ENCODE data around the gene CDCA7. TPM values are rescaled to one million over a fixed set of nuclear protein-coding genes. Genes with fewer than 3 reads are reported as not detected.

CDCA7 gene
- total and polyA plus RNA-seq, 2 of the 13 experiments (the other 11 are each of a cell fraction or from before 2014, with no cell fraction given) = 46.2 to 57.8 TPM

DNA sequence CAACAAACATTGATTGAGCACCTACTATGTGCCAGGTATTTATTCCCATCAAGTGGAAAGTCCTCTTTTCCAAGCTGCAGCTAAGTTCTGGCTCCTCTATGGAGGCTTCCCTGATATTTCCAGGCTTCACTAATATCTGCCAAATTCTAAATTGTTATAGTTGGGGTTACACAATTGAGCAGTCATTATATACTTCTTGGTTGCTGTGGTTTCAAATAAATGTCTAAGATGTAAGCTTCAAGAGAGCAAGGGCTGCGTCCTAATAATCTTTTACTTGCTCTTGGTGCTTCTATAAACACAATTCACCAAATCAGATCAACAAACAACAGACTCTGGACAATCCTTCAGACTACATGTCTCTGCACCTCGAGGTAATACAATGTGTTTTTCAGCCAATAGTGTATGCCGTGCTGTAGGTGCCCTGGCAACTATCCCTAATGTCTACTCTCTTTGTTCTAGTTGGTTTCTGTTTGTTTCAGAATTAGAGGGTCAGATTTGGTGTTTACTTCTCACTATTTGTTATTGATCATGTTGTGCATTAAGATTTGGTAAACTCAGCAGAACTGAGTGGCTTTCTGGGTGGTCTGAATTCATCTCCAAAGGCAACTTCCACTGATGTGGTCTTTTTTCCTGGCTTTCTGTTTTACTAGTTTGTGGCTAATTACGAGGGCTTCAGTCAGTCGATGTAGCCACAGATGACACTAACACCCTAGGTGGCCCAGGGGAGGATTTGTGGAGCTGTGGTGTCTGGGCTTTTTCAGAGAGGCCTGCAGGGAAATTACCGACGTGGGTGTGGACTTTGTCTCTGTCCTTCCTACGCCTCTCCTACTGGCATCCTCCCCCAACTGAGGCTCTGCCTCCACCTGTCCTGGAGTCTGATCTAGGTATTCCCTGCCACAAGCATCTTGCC, 50.4 kb downstream of the CDCA7 start:
- H3K4me2 ChIP-seq (ENCODE audit: low read depth, low read length) = no peak overlapping the region
- CTCF ChIA-PET (ENCODE audit: low intra/inter-chr PET ratio, low total read pairs) = no interaction called here
- no peak overlapping the region for H3K27ac ChIP-seq (ENCODE audit: extremely low read length, insufficient read depth, low read length)
- no peak overlapping the region for H3K9ac ChIP-seq (ENCODE audit: insufficient read depth, low read depth, low read length)
- no peaks in the 10 kb centered on the region for H3K9me3 ChIP-seq (ENCODE audit: low read length)
- H3K4me3 ChIP-seq (replicated peaks in 1 of 3; ENCODE audit: insufficient read depth in 1 of 3, low read depth in 2 of 3, low read length in 3 of 3) = no peak overlapping the region
- peaks cover 2 to 35% of the 10 kb centered on the region in 2 experiments; a peak in 3 of 5 replicates for H3K27me3 ChIP-seq (ENCODE audit: control insufficient read depth in 1 of 2, insufficient read depth in 2 of 2, low read length in 2 of 2)
- no peaks in the 10 kb centered on the region for H3K79me2 ChIP-seq (ENCODE audit: insufficient read depth, low read length)
- POLR2A ChIA-PET = no interaction called here
- H2AFZ ChIP-seq (ENCODE audit: low read length) = no peak overlapping the region
- no peak for FAIRE-seq
- DNase-seq (ENCODE audit: low spot score) = no peak
- intact Hi-C loops (cut with micrococcal nuclease; ENCODE audit: unreplicated experiment) = loop anchor here (5.0 to 10.0 kb wide), 2 partner anchors 260 to 597 kb away; no protein-coding TSS in a partner anchor
- peaks cover 14% of the 10 kb centered on the region for H3K4me1 ChIP-seq (ENCODE audit: insufficient read depth, low read length)
- no peaks in the 10 kb centered on the region for H3K36me3 ChIP-seq (replicated peaks in 1 of 2; ENCODE audit: control insufficient read depth in 1 of 2, insufficient read depth in 2 of 2, low read length in 2 of 2)
- no peaks in the 10 kb centered on the region for H4K20me1 ChIP-seq (ENCODE audit: insufficient read depth, low read length)
- WGBS (ENCODE audit: low lambda C conversion rate) = 5% methylated on average over 8 of the region's 8 CpGs
- BruUV-seq (replicated peaks) = no TSS peak
- in situ Hi-C loops (cut with HindIII; ENCODE audit: extremely low pct_ligation_motif_present, low pct_unique_long_range_greater_than_20kb) = loop anchor here (5.0 to 25.0 kb wide), 4 partner anchors 42 to 937 kb away; no protein-coding TSS in a partner anchor
- ATAC-seq = no peak
- no peak for TF ChIP-seq ZNF33A (CRISPR knock-in tag; IDR thresholded peaks at IDR 0.05; ENCODE audit: borderline replicate concordance)
- TF ChIP-seq, protein P1, sequence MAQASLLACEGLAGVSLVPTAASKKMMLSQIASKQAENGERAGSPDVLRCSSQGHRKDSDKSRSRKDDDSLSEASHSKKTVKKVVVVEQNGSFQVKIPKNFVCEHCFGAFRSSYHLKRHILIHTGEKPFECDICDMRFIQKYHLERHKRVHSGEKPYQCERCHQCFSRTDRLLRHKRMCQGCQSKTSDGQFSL (CRISPR knock-in tag; IDR thresholded peaks at IDR 0.05) = no peak
- TF ChIP-seq, protein P2, sequence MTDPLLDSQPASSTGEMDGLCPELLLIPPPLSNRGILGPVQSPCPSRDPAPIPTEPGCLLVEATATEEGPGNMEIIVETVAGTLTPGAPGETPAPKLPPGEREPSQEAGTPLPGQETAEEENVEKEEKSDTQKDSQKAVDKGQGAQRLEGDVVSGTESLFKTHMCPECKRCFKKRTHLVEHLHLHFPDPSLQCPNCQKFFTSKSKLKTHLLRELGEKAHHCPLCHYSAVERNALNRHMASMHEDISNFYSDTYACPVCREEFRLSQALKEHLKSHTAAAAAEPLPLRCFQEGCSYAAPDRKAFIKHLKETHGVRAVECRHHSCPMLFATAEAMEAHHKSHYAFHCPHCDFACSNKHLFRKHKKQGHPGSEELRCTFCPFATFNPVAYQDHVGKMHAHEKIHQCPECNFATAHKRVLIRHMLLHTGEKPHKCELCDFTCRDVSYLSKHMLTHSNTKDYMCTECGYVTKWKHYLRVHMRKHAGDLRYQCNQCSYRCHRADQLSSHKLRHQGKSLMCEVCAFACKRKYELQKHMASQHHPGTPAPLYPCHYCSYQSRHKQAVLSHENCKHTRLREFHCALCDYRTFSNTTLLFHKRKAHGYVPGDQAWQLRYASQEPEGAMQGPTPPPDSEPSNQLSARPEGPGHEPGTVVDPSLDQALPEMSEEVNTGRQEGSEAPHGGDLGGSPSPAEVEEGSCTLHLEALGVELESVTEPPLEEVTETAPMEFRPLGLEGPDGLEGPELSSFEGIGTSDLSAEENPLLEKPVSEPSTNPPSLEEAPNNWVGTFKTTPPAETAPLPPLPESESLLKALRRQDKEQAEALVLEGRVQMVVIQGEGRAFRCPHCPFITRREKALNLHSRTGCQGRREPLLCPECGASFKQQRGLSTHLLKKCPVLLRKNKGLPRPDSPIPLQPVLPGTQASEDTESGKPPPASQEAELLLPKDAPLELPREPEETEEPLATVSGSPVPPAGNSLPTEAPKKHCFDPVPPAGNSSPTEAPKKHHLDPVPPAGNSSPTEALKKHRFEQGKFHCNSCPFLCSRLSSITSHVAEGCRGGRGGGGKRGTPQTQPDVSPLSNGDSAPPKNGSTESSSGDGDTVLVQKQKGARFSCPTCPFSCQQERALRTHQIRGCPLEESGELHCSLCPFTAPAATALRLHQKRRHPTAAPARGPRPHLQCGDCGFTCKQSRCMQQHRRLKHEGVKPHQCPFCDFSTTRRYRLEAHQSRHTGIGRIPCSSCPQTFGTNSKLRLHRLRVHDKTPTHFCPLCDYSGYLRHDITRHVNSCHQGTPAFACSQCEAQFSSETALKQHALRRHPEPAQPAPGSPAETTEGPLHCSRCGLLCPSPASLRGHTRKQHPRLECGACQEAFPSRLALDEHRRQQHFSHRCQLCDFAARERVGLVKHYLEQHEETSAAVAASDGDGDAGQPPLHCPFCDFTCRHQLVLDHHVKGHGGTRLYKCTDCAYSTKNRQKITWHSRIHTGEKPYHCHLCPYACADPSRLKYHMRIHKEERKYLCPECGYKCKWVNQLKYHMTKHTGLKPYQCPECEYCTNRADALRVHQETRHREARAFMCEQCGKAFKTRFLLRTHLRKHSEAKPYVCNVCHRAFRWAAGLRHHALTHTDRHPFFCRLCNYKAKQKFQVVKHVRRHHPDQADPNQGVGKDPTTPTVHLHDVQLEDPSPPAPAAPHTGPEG (CRISPR knock-in tag; IDR thresholded peaks at IDR 0.05) = no peak
- TF ChIP-seq, protein P3, sequence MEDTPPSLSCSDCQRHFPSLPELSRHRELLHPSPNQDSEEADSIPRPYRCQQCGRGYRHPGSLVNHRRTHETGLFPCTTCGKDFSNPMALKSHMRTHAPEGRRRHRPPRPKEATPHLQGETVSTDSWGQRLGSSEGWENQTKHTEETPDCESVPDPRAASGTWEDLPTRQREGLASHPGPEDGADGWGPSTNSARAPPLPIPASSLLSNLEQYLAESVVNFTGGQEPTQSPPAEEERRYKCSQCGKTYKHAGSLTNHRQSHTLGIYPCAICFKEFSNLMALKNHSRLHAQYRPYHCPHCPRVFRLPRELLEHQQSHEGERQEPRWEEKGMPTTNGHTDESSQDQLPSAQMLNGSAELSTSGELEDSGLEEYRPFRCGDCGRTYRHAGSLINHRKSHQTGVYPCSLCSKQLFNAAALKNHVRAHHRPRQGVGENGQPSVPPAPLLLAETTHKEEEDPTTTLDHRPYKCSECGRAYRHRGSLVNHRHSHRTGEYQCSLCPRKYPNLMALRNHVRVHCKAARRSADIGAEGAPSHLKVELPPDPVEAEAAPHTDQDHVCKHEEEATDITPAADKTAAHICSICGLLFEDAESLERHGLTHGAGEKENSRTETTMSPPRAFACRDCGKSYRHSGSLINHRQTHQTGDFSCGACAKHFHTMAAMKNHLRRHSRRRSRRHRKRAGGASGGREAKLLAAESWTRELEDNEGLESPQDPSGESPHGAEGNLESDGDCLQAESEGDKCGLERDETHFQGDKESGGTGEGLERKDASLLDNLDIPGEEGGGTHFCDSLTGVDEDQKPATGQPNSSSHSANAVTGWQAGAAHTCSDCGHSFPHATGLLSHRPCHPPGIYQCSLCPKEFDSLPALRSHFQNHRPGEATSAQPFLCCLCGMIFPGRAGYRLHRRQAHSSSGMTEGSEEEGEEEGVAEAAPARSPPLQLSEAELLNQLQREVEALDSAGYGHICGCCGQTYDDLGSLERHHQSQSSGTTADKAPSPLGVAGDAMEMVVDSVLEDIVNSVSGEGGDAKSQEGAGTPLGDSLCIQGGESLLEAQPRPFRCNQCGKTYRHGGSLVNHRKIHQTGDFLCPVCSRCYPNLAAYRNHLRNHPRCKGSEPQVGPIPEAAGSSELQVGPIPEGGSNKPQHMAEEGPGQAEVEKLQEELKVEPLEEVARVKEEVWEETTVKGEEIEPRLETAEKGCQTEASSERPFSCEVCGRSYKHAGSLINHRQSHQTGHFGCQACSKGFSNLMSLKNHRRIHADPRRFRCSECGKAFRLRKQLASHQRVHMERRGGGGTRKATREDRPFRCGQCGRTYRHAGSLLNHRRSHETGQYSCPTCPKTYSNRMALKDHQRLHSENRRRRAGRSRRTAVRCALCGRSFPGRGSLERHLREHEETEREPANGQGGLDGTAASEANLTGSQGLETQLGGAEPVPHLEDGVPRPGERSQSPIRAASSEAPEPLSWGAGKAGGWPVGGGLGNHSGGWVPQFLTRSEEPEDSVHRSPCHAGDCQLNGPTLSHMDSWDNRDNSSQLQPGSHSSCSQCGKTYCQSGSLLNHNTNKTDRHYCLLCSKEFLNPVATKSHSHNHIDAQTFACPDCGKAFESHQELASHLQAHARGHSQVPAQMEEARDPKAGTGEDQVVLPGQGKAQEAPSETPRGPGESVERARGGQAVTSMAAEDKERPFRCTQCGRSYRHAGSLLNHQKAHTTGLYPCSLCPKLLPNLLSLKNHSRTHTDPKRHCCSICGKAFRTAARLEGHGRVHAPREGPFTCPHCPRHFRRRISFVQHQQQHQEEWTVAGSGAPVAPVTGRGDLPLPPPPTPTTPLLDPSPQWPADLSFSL (CRISPR knock-in tag; IDR thresholded peaks at IDR 0.05) = no peak

Measured in HepG2 (cell line).